HG03159 (cell line): ENCODE data around the gene KSR2.
"Not testable (repeated sequence)": the region's sequence is repeated elsewhere in the genome, so short reads cannot be mapped to it uniquely, and the experiment has no call there.

ENCODE experiments used
- ATAC-seq: cut with Tn5 transposase; IDR thresholded peaks from one replicate; pipeline ENCODE4 v1.9.1; 2021; ENCODE audit warnings: mild to moderate bottlenecking, moderate library complexity; ENCODE audit not compliant: unreplicated experiment

Gene KSR2

GRCh38 chr12:117768860-117769259, 199.9 kb downstream of the KSR2 start:
- no peak for ATAC-seq

GRCh38 chr12:117766008-117766407, 202.8 kb downstream of the KSR2 start:
- ATAC-seq, result no peak

- ATAC-seq, result no peak
Measured at GRCh38 chr12:117762143-117762542, 206.6 kb downstream of the KSR2 start.

GRCh38 chr12:117761528-117762100, 207.2 kb downstream of the KSR2 start:
- no peak for ATAC-seq

- ATAC-seq, result no peak
Measured at GRCh38 chr12:117760990-117761389, 207.8 kb downstream of the KSR2 start.

GRCh38 chr12:117750657-117751056, 218.1 kb downstream of the KSR2 start:
- ATAC-seq, result no peak

GRCh38 chr12:117749431-117749830, 219.4 kb downstream of the KSR2 start:
- ATAC-seq, result no peak

GRCh38 chr12:117746358-117746757, 222.4 kb downstream of the KSR2 start:
- not testable (repeated sequence) for ATAC-seq

- no peak for ATAC-seq
Measured at GRCh38 chr12:117744418-117744817, 224.4 kb downstream of the KSR2 start.

- no peak for ATAC-seq
Measured at GRCh38 chr12:117743761-117744160, 225.0 kb downstream of the KSR2 start.

- no peak for ATAC-seq
Measured at GRCh38 chr12:117742721-117743120, 226.1 kb downstream of the KSR2 start.

- no peak for ATAC-seq
Measured at GRCh38 chr12:117738233-117738632, 230.6 kb downstream of the KSR2 start.

- no peak for ATAC-seq
Measured at GRCh38 chr12:117733549-117733805, 235.3 kb downstream of the KSR2 start.

- no peak for ATAC-seq
Measured at GRCh38 chr12:117732761-117733548, 235.8 kb downstream of the KSR2 start.

- not testable (repeated sequence) for ATAC-seq
Measured at GRCh38 chr12:117731131-117731530, 237.7 kb downstream of the KSR2 start.

GRCh38 chr12:117727301-117727700, 241.5 kb downstream of the KSR2 start:
- no peak for ATAC-seq

- no peak for ATAC-seq
Measured at GRCh38 chr12:117724543-117724942, 244.2 kb downstream of the KSR2 start.

GRCh38 chr12:117718559-117718958, 250.2 kb downstream of the KSR2 start:
- no peak for ATAC-seq

- no peak for ATAC-seq
Measured at GRCh38 chr12:117718141-117718540, 250.6 kb downstream of the KSR2 start.

GRCh38 chr12:117714203-117714602, 254.6 kb downstream of the KSR2 start:
- no peak for ATAC-seq

- no peak for ATAC-seq
Measured at GRCh38 chr12:117710121-117710520, 258.7 kb downstream of the KSR2 start.

- ATAC-seq, result no peak
Measured at GRCh38 chr12:117707861-117708260, 260.9 kb downstream of the KSR2 start.

GRCh38 chr12:117703584-117703983, 265.2 kb downstream of the KSR2 start:
- no peak for ATAC-seq
